GM21723 (cell line): ENCODE data around the gene PPP1R9A.

Experiments used
- ATAC-seq: cut with Tn5 transposase; IDR thresholded peaks from one replicate; pipeline ENCODE4 v1.9.1; 2021; ENCODE audit warnings: mild to moderate bottlenecking, moderate library complexity; ENCODE audit not compliant: unreplicated experiment

PPP1R9A gene

GRCh38 chr7:95246831-95247370 lies 339.5 kb downstream of the PPP1R9A start:
- ATAC-seq: peak; percentile 57

- no peak for ATAC-seq
Observed at GRCh38 chr7:95250571-95250970, 343.2 kb downstream of the PPP1R9A start.

- ATAC-seq: no peak
Observed at GRCh38 chr7:95251966-95252365, 344.6 kb downstream of the PPP1R9A start.

- no peak for ATAC-seq
Observed at GRCh38 chr7:95253986-95254385, 346.6 kb downstream of the PPP1R9A start.

GRCh38 chr7:95255691-95256090 lies 348.3 kb downstream of the PPP1R9A start:
- ATAC-seq: no peak

GRCh38 chr7:95261895-95262415 lies 354.6 kb downstream of the PPP1R9A start:
- no peak for ATAC-seq

GRCh38 chr7:95262875-95263274 lies 355.5 kb downstream of the PPP1R9A start:
- no peak for ATAC-seq

GRCh38 chr7:95263785-95264362 lies 356.5 kb downstream of the PPP1R9A start:
- no peak for ATAC-seq

GRCh38 chr7:95264363-95264891 lies 357.0 kb downstream of the PPP1R9A start:
- no peak for ATAC-seq

- ATAC-seq: no peak
Observed at GRCh38 chr7:95265634-95266033, 358.2 kb downstream of the PPP1R9A start.

- no peak for ATAC-seq
Observed at GRCh38 chr7:95267754-95268153, 360.4 kb downstream of the PPP1R9A start.

- ATAC-seq: no peak
Observed at GRCh38 chr7:95269640-95270039, 362.2 kb downstream of the PPP1R9A start.

- ATAC-seq: no peak
Observed at GRCh38 chr7:95276114-95276513, 368.7 kb downstream of the PPP1R9A start.

GRCh38 chr7:95279417-95279816 lies 372.0 kb downstream of the PPP1R9A start:
- no peak for ATAC-seq

- no peak for ATAC-seq
Observed at GRCh38 chr7:95286096-95286495, 378.7 kb downstream of the PPP1R9A start.

- no peak for ATAC-seq
Observed at GRCh38 chr7:95290166-95290830, 382.9 kb downstream of the PPP1R9A start.

GRCh38 chr7:95295397-95295796 lies 388.0 kb downstream of the PPP1R9A start:
- ATAC-seq: no peak

- no peak for ATAC-seq
Observed at GRCh38 chr7:95296456-95296855, 389.1 kb downstream of the PPP1R9A start.

- ATAC-seq: no peak
Observed at GRCh38 chr7:95297041-95297440, 389.6 kb downstream of the PPP1R9A start.

- ATAC-seq: no peak
Observed at GRCh38 chr7:95298091-95298490, 390.7 kb downstream of the PPP1R9A start.

GRCh38 chr7:95303013-95303905 lies 395.9 kb downstream of the PPP1R9A start:
- no peak for ATAC-seq
